Panc1 (cell line): ENCODE data around the gene CREM. TPM values are rescaled to one million over a fixed set of nuclear protein-coding genes. Genes with fewer than 3 reads are reported as not detected.

Experiments
- ATAC-seq: fragments of 200-7000 bp; cut with Tn5 transposase; 2 replicates; pipeline ENCODE4 v1.9.1; 2020; ENCODE audit warnings: mild to moderate bottlenecking, moderate library complexity
- BruUV-seq: library from RNA; stranded (reverse); fragments of 400-500 nt; replicated peaks from 2 replicates; lab custom pipeline; 2021; lab: Mats Ljungman, UMichigan
- CTCF ChIA-PET: fragments of 300-600 bp; sonication (Branson Sonifier 250); formaldehyde crosslinking; loops from one replicate; lab custom pipeline; 2022; ENCODE audit warnings: antibody characterized with exemption; lab: Charles Lee
- POLR2A ChIA-PET: fragments of 300-600 bp; sonication (Branson Sonifier 250); formaldehyde crosslinking; loops from one replicate; lab custom pipeline; 2022; ENCODE audit warnings: antibody characterized with exemption; lab: Charles Lee
- DNase-seq: peaks from one replicate; pipeline ENCODE4 v3.0.0-alpha.2; 2010; ENCODE audit warnings: low read depth, low spot score
- H3K27ac ChIP-seq: 2 replicates; pipeline ENCODE4 v1.5.1; 2011; ENCODE audit warnings: mild to moderate bottlenecking, low read length, inconsistent platforms
- H3K27me3 ChIP-seq: fragments of 200-500 bp; sonication (Bioruptor generic); 2 replicates; pipeline ENCODE4 v1.6.0; 2014; ENCODE audit warnings: low read length, inconsistent platforms; ENCODE audit not compliant: control insufficient read depth, insufficient read depth
- H3K36me3 ChIP-seq: fragments of 200-500 bp; sonication (Bioruptor generic); 2 replicates; pipeline ENCODE4 v1.5.1; 2014; ENCODE audit warnings: inconsistent platforms, mild to moderate bottlenecking, low read length, moderate library complexity; ENCODE audit not compliant: control insufficient read depth, insufficient read depth
- H3K4me1 ChIP-seq: 2 replicates; pipeline ENCODE4 v1.5.1; 2011; ENCODE audit warnings: inconsistent platforms, mild to moderate bottlenecking, low read length, moderate library complexity; ENCODE audit not compliant: control insufficient read depth, insufficient read depth
- H3K4me3 ChIP-seq, 2 experiments: 2 replicates each; pipeline ENCODE4 v1.5.1; 2011 to 2012; ENCODE audit warnings: low read depth in 2 of 2, low read length in 2 of 2, mild to moderate bottlenecking in 2 of 2, inconsistent platforms in 1 of 2, moderate library complexity in 1 of 2
- H3K9me3 ChIP-seq: fragments of 200-500 bp; sonication (Bioruptor generic); 2 replicates; pipeline ENCODE4 v1.5.1; 2014; ENCODE audit warnings: low read depth, mild to moderate bottlenecking, inconsistent platforms, low read length, moderate library complexity; ENCODE audit not compliant: control insufficient read depth, insufficient read depth
- CTCF ChIP-seq: fragments of 450-650 bp; IDR thresholded peaks from 2 replicates; pipeline ENCODE4 v1.5.1; 2017; ENCODE audit warnings: mild to moderate bottlenecking
- POLR2AphosphoS5 ChIP-seq: IDR thresholded peaks from 2 replicates; pipeline ENCODE4 v1.6.1; 2012; ENCODE audit warnings: mild to moderate bottlenecking, low read depth, low read length, moderate library complexity
- REST ChIP-seq, 2 experiments: IDR thresholded peaks; 2 replicates each; pipeline ENCODE4 v1.6.1; 2011 to 2012; ENCODE audit warnings: low read depth in 2 of 2, control low read depth in 1 of 2, low read length in 1 of 2, mild to moderate bottlenecking in 1 of 2, moderate library complexity in 1 of 2; ENCODE audit not compliant: insufficient read depth in 1 of 2
- SIN3A ChIP-seq: IDR thresholded peaks from 2 replicates; pipeline ENCODE4 v1.6.1; 2012; ENCODE audit warnings: low read depth, mild to moderate bottlenecking, low read length, moderate library complexity, borderline replicate concordance; ENCODE audit not compliant: insufficient read depth
- TCF7L2 ChIP-seq: IDR thresholded peaks from 2 replicates; pipeline ENCODE4 v1.6.1; 2011; ENCODE audit warnings: mild to moderate bottlenecking, low read depth, low read length, inconsistent platforms
- in situ Hi-C: cut with HindIII; loops from 2 replicates; pipeline ENCODE4 v1.10.0; 2016; ENCODE audit warnings: low sequenced_read_pairs, low pct_unique_long_range_greater_than_20kb
- intact Hi-C: fragments of 100-400 bp; cut with micrococcal nuclease; formaldehyde crosslinking; loops from one replicate; pipeline ENCODE4 v1.10.0; 2022; ENCODE audit not compliant: unreplicated experiment
- total RNA-seq: library from RNA; stranded (reverse); gene quantifications from one replicate; pipeline ENCODE4 v1.2.1, GENCODE V29; 2021; ENCODE audit not compliant: unreplicated experiment

CREM gene
- total RNA-seq, 1 experiment from 2014 or later: 13.7 TPM

- ATAC-seq: no peak
- POLR2A ChIA-PET: no interaction called here
- H3K4me3 ChIP-seq: no peak overlapping the region
- H3K9me3 ChIP-seq: no peaks in the 10 kb centered on the region
- no peak for DNase-seq
- no peaks in the 10 kb centered on the region for H3K27me3 ChIP-seq
- H3K27ac ChIP-seq: no peak overlapping the region
- no peak for TF ChIP-seq REST (IDR thresholded peaks at IDR 0.05; ENCODE audit: insufficient read depth in 1 of 2, low read depth in 2 of 2, low read length in 1 of 2)
- TF ChIP-seq TCF7L2: no peak
- no peak for TF ChIP-seq POLR2AphosphoS5
- TF ChIP-seq CTCF: no peak
- TF ChIP-seq SIN3A: no peak
- in situ Hi-C loops: no loop called here
- H3K36me3 ChIP-seq: no peaks in the 10 kb centered on the region
- CTCF ChIA-PET: no interaction called here
- no TSS peak for BruUV-seq
- no peaks in the 10 kb centered on the region for H3K4me1 ChIP-seq
- intact Hi-C loops: no loop called here
These were observed 88.0 kb downstream of the CREM start for GRCh38 chr10:35214607-35215020.

DNA sequence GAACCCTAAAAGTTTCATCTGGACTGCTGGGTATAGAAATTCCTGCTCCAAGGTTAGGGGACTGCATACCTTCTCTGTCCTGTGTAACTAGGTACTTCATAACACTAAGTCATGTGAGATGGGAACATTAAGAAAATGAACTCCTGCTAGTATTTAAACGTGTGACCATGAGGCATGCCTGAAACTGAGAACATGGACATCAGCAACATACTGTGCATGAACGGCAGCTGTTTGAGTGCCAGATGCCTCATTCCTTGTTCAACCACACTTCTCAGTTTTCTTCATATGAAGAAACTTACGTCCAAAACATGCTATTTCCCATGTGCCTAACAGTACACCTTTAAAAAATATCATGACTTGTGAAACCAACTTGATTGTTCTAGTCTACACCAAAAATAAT is 88.5 kb downstream of the CREM start:
- no peak for TF ChIP-seq CTCF
- TF ChIP-seq SIN3A: no peak
- no peak for TF ChIP-seq TCF7L2
- no peak for TF ChIP-seq POLR2AphosphoS5
- no peak for TF ChIP-seq REST (IDR thresholded peaks at IDR 0.05; ENCODE audit: insufficient read depth in 1 of 2, low read depth in 2 of 2, low read length in 1 of 2)
- H3K27ac ChIP-seq: no peak overlapping the region
- POLR2A ChIA-PET: no interaction called here
- CTCF ChIA-PET: interaction anchor here (0.6 kb wide), 1 partner anchor 801 kb away, joined by 4 read pairs; no protein-coding TSS in a partner anchor
- no peaks in the 10 kb centered on the region for H3K36me3 ChIP-seq
- no peaks in the 10 kb centered on the region for H3K4me1 ChIP-seq
- no peak for ATAC-seq
- in situ Hi-C loops (no loop called here), intact Hi-C loops (no loop called here)
- no peaks in the 10 kb centered on the region for H3K9me3 ChIP-seq
- no TSS peak for BruUV-seq
- no peaks in the 10 kb centered on the region for H3K27me3 ChIP-seq
- H3K4me3 ChIP-seq: no peak overlapping the region
- DNase-seq: no peak
